ENCODE results near the gene ISYNA1. TPM values are rescaled to one million over a fixed set of nuclear protein-coding genes. Genes with fewer than 3 reads are reported as not detected.

ISYNA1 gene
- total and polyA plus RNA-seq, 2 experiments from 2014 or later = 191 to 208 TPM

- no peak for ATAC-seq
- Mint-ChIP-seq H3K4me3 (no peak overlapping the region), H3K4me1 (peaks cover 23% of the 10 kb centered on the region), H3K36me3 (ENCODE audit: low read depth) (peaks cover 13% of the 10 kb centered on the region), H3K9me3 (peaks cover 4% of the 10 kb centered on the region), H3K27me3 (ENCODE audit: insufficient read depth, low read depth, poor library complexity) (peaks cover 22% of the 10 kb centered on the region), H3K27ac (no peak overlapping the region; the same call in 1 of the 2 replicates)
- no peak overlapping the region for H2AFZ ChIP-seq
- H4K20me1 ChIP-seq (replicated peaks; ENCODE audit: insufficient read depth) = no peaks in the 10 kb centered on the region; the same call in 1 of the 2 replicates
- no peaks in the 10 kb centered on the region for H3K9me2 ChIP-seq (ENCODE audit: insufficient read depth)
- TF ChIP-seq ZNF462 (CRISPR knock-in tag; IDR thresholded peaks at IDR 0.05) = no peak
- TF ChIP-seq ZNF331 (CRISPR knock-in tag; IDR thresholded peaks at IDR 0.05; ENCODE audit: low read depth) = no peak
- TF ChIP-seq STAT1 (IDR thresholded peaks at IDR 0.05; ENCODE audit: unreplicated experiment) = no peak
- TF ChIP-seq ZNF114 (CRISPR knock-in tag; IDR thresholded peaks at IDR 0.05) = no peak
- TF ChIP-seq EZH2 (IDR thresholded peaks at IDR 0.05; ENCODE audit: low read depth, unreplicated experiment) = no peak
- no peak for TF ChIP-seq JUNB (IDR thresholded peaks at IDR 0.05; ENCODE audit: unreplicated experiment)
- no peak for TF ChIP-seq POLR2AphosphoS5 (IDR thresholded peaks at IDR 0.05; ENCODE audit: low read depth)
- TF ChIP-seq, protein P1, sequence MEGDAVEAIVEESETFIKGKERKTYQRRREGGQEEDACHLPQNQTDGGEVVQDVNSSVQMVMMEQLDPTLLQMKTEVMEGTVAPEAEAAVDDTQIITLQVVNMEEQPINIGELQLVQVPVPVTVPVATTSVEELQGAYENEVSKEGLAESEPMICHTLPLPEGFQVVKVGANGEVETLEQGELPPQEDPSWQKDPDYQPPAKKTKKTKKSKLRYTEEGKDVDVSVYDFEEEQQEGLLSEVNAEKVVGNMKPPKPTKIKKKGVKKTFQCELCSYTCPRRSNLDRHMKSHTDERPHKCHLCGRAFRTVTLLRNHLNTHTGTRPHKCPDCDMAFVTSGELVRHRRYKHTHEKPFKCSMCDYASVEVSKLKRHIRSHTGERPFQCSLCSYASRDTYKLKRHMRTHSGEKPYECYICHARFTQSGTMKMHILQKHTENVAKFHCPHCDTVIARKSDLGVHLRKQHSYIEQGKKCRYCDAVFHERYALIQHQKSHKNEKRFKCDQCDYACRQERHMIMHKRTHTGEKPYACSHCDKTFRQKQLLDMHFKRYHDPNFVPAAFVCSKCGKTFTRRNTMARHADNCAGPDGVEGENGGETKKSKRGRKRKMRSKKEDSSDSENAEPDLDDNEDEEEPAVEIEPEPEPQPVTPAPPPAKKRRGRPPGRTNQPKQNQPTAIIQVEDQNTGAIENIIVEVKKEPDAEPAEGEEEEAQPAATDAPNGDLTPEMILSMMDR (conservative IDR thresholded peaks at IDR 0.05; ENCODE audit: low read depth in 2 of 2) = no peak
- TF ChIP-seq, protein P2, sequence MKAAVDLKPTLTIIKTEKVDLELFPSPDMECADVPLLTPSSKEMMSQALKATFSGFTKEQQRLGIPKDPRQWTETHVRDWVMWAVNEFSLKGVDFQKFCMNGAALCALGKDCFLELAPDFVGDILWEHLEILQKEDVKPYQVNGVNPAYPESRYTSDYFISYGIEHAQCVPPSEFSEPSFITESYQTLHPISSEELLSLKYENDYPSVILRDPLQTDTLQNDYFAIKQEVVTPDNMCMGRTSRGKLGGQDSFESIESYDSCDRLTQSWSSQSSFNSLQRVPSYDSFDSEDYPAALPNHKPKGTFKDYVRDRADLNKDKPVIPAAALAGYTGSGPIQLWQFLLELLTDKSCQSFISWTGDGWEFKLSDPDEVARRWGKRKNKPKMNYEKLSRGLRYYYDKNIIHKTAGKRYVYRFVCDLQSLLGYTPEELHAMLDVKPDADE (IDR thresholded peaks at IDR 0.05) = no peak
- no peak for TF ChIP-seq NANOG (IDR thresholded peaks at IDR 0.05; ENCODE audit: borderline replicate concordance)
- no peak for TF ChIP-seq EZH2phosphoT487 (IDR thresholded peaks at IDR 0.05; ENCODE audit: unreplicated experiment)
- TF ChIP-seq REST (IDR thresholded peaks at IDR 0.05; ENCODE audit: unreplicated experiment) = no peak
- TF ChIP-seq CREB1 (CRISPR knock-in tag; IDR thresholded peaks at IDR 0.05; ENCODE audit: low read depth) = no peak
- H3K36me3 ChIP-seq (ENCODE audit: insufficient read depth) = no peaks in the 10 kb centered on the region
- H3K4me1 ChIP-seq (ENCODE audit: insufficient read depth) = peaks cover 15% of the 10 kb centered on the region
- H3K27me3 ChIP-seq (ENCODE audit: insufficient read depth) = no peaks in the 10 kb centered on the region
- no peak overlapping the region for H3K4me3 ChIP-seq
- H3K27ac ChIP-seq (ENCODE audit: low read depth) = 0 out of 2 replicates have a peak overlapping the region, but pooled peaks have one; percentile 19
- no peak overlapping the region for H3K4me2 ChIP-seq
- no peak for DNase-seq (ENCODE audit: low spot score)
- no peaks in the 10 kb centered on the region for H3K79me2 ChIP-seq (replicated peaks; ENCODE audit: insufficient read depth)
- H3F3A ChIP-seq (replicated peaks; ENCODE audit: low read depth) = peaks cover 18% of the 10 kb centered on the region; the same call in 1 of the 2 replicates
Measured at GRCh38 chr19:18440936-18441803, 3.2 kb upstream of the ISYNA1 start.
